ENCODE results near the gene CCDC86.

The CCDC86 gene

GRCh38 chr11:60870733-60871377, 28.9 kb downstream of the CCDC86 start:
- DNase-seq = no peak

- peak; percentile 17 for DNase-seq
Observed at GRCh38 chr11:60871378-60872061, 29.6 kb downstream of the CCDC86 start.

GRCh38 chr11:60872124-60872960, 30.4 kb downstream of the CCDC86 start:
- DNase-seq = no peak

- peak; percentile 14 for DNase-seq
Observed at GRCh38 chr11:60872961-60873524, 31.1 kb downstream of the CCDC86 start.

- DNase-seq = no peak
Observed at GRCh38 chr11:60873533-60873932, 31.6 kb downstream of the CCDC86 start.

GRCh38 chr11:60874421-60875365, 32.8 kb downstream of the CCDC86 start:
- DNase-seq = no peak

- no peak for DNase-seq
Observed at GRCh38 chr11:60875366-60876167, 33.7 kb downstream of the CCDC86 start.

GRCh38 chr11:60876168-60876485, 34.2 kb downstream of the CCDC86 start:
- DNase-seq = no peak

GRCh38 chr11:60878245-60879101, 36.6 kb downstream of the CCDC86 start:
- no peak for DNase-seq

GRCh38 chr11:60879104-60879503, 37.2 kb downstream of the CCDC86 start:
- DNase-seq = no peak

- DNase-seq = no peak
Observed at GRCh38 chr11:60879971-60880588, 38.2 kb downstream of the CCDC86 start.

- no peak for DNase-seq
Observed at GRCh38 chr11:60880643-60881282, 38.9 kb downstream of the CCDC86 start.

GRCh38 chr11:60887556-60887955, 45.6 kb downstream of the CCDC86 start:
- peak; percentile 28 for DNase-seq

- no peak for DNase-seq
Observed at GRCh38 chr11:60889869-60890311, 48.0 kb downstream of the CCDC86 start.

- DNase-seq = no peak
Observed at GRCh38 chr11:60890696-60891095, 48.8 kb downstream of the CCDC86 start.

GRCh38 chr11:60891103-60891741, 49.3 kb downstream of the CCDC86 start:
- no peak for DNase-seq

- DNase-seq = no peak
Observed at GRCh38 chr11:60895687-60896086, 53.8 kb downstream of the CCDC86 start.

- DNase-seq = no peak
Observed at GRCh38 chr11:60897496-60897895, 55.6 kb downstream of the CCDC86 start.
